HG02981 (cell line): Measurements from ENCODE around the gene BORCS8.
"Not testable (repeated sequence)": the region's sequence is repeated elsewhere in the genome, so short reads cannot be mapped to it uniquely, and the experiment has no call there.

Experiments
- ATAC-seq: cut with Tn5 transposase; IDR thresholded peaks from one replicate; pipeline ENCODE4 v1.9.1; 2021; ENCODE audit warnings: mild to moderate bottlenecking, moderate library complexity; ENCODE audit not compliant: unreplicated experiment

The BORCS8 gene

DNA sequence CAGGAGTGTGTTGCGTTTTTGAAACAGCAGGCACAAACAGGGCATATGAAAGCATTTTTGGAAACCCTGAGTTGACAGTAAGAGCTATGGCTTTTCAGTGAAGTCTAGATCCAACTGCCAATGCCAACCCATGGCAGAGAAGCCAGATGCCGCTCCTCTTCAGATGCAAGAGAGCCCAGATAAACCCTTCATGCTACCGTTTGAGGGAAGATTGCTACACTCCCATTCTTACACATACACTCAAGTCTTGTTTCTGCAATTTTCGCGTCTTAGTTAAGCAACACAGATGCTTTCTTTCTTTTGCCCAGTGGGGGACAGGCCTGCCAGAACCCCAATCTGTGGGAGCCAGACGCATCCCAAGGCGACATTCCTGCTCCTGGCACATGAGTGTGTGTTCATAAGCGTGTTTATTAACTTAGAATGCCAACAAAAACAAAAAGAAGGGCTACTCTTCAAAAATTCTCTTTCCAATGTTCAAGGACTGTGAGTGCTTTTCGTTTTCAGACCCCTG is 10.4 kb downstream of the BORCS8 start:
- no peak for ATAC-seq

DNA sequence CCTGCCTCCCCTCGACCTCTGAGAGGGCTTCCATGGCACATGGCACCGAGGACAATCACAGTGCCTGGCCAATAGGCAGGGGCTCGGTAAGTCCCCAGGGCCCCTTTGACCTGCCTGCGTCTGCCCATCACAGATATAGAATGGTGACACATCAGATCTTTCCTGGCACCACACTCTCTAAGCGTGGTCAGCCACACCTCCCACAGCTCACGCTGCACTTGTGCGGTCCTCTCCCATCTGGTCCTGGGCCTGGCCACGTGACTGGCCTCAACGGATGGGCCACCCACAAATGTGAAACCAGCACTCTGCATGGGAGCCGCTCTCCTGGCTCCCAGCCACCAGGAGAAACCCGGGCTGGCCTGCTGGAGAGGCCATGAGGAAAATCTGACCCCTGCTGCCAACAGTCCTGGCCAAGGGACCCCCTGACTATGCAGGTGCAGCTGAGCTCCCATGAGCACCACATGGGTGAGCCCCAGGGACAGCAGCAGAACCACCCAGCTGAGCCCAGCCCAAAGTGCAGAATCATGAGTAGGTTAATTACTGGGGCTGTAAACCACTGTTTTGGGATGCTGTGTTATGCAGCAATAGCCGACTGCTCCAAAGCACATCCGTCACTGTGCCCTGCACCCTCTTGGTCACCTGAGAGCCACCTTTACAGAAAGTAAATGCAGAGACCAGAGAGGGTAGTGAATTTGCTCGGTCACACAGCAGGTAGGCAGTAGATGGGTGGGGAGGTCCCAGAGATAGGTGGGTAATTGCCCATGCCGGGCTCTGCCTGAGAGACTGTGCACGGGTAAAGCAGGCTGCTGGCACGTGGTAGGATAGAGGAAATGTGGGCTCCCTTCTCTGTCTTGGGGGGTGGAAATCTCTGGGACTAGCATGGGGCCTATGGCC is 12.2 kb downstream of the BORCS8 start:
- no peak for ATAC-seq

DNA sequence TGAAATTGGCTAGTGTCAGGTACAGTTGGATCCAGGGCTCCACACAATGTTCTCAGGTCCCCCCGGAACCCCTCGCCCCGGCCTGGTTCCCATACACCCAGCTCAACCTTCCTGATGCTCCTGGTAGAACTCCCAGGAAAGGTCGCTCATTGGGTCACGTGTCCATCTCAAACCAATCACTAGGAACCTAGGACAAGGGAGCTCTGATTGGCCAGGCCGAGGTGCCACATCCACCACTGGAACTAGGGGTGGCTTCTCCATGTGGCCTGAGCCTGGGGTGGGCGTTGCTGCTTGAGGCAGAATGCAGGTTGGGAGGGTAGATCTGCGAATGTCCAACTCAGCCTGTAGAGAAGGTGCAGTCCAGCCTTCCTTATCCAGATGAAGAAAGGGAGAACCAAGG is 15.0 kb downstream of the BORCS8 start:
- no peak for ATAC-seq

DNA sequence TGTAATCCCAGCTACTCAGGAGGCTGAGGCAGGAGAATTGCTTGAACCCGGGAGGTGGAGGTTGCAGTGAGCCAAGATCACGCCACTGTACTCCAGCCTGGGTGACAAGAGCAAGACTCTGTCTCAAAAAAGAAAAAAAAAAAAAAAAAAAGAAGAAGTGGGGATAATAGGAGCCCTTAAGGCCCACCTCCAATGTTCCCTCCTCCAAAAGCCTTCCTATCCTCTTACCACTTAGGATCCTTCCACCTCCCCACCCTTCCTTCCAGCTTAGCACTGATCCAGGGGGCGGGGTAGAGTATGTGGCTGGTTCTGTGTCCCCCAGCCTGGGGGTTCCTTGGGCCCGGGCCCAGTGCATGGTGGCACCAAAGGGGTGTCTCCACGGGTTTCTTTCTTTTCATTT is 18.7 kb downstream of the BORCS8 start:
- not testable (repeated sequence) for ATAC-seq

DNA sequence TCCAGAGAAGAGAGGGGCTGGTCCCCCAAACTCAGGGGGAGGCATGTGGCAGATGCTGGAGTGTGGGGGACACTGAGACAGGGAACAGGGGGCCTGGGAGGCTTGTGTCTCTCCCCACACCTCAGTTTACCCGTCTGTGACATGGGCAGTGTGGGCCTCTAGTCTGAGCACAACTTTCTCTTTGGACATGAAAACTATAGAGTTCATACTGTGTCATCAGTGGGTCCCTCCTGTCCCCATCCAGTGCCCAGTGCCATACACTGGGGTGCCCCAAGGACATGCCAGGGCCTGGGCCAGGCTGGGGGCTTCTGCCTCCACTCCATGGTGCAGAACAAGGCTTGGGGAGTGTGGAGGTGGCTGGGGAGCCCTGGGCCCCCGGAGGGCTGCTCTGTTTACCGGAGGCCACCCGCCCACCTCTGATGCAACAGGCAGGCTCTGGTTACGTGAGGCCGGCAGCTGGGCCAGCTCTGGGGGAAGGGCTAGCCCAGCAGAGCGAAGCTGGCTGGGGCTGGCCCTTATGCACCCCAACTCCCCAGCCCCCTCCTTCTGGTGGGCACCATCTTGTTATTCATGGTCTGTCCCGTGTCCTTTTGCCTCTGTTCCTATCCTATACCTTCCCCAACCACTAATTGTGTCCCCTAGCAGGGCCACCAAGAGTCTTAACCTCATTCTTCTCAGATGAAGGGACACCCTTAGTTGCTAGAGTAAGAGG is 20.0 kb downstream of the BORCS8 start:
- ATAC-seq = no peak

DNA sequence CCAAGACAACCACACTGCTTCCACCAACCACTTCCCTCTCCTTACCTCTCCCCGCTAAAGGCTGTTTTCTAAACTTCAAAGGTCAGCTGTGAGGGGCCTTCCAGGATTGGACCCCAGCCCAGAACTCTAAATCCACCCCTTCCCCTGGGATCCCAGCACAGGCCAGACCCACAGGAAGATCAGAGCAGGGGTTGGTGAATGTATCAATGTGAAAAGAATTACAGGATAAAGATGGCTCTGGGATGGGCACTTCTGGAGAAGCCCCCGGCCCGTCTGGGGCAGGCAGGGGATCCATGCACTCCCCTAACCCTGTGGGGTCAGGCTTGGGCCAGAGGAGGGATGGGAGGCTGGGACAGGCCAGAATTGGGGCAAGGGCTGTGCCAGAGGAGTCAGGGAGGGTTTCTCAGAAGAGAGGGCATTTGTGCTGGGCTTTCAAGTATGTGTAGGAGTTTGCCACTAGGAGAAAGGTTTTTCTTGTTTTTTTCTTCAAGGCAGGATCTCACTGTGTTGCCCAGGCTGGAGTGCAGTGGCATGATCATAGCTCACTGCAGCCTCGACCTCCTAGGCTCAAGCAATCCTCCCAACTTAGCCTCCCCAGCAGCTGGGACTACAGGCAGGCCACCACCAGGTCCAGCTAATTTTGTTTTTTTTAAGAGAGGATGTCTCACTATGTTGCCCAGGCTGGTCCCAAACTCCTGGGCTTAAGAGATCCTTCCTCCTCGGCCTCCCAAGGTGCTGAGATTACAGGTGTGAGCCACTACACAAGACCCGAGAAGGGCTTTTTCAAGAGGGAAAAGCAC is 20.9 kb downstream of the BORCS8 start:
- no peak for ATAC-seq

DNA sequence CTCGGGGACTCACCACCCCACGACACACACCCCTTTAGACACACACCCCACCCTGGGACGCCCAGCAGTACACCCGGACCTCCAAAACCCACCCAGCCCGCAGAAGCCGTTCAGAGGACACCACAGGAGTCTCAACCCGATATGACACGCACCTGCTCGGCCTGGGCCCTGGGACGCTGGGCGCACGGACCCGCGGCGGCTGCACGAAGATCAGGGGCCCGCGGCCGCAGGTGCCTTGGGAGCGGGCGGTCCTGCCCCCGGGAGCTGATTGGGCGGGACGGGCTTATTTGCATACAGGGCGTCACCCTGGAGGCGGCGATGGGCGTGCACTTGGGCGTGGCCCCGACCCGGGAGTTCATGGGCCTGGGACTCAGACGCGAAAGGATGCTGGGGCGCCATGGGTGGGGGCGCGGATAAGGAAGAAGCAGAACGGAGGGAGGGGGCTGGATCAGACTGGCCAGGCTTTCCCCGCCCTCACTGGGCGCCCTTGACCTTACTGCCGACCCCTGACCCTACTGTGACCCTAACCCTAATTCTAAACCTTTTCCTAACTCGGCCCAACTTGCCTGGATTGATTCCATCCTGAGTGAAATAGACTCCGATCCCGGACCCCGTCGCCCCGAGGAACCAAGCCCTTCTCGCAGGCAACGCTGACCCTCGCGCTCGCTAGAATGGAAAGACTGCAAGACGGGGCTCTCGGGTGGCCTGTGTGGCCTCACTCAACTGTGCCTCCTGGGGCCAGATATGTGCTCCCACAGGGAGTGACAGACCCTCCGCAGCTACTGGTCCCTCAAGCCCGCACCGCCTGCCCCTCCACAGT is 21.7 kb downstream of the BORCS8 start, which contains the start of gene MEF2B:
Gene MEF2B (minus strand): TSS at position 211 of the 820 bp plus-strand sequence. CDS start 19,528 bp downstream, outside the sequence.
- ATAC-seq = peak; percentile 89

DNA sequence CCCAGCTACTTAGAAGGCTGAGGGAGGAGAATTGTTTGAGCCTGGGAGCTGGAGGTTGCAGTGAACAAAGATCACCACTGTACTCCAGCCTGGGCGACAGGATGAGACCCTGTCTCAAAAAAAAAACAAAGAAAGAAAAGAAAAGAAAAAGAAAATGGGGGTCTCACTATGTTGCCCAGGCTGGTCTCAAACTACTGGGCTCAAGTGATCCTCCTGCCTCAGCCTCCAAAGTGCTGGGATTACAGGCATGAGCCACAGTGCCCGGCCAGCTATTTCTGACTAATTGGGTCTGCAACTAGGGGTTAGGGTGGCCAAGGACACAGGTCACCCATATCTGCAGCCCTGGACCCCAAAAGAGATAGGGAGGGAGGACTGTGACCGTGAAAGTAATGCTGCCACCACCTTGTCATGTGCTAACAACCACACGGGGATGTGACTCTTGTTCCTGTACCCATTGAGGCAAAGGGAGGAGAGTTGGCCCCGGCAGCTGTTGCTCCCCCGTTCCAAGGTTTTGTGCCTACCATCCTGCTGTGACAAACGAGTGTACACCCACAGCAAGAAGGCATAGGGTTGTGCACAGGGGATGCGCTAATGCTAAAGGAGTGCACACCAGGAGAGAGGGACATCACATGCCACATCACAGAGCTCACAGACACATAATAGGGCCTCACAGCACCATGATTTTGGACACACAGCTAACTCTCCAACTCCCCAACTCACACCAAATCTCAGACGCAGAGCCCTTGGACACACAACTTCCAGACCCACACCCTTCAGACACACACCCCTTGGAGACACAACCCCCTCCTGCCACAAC is 22.5 kb downstream of the BORCS8 start:
- ATAC-seq = no peak

DNA sequence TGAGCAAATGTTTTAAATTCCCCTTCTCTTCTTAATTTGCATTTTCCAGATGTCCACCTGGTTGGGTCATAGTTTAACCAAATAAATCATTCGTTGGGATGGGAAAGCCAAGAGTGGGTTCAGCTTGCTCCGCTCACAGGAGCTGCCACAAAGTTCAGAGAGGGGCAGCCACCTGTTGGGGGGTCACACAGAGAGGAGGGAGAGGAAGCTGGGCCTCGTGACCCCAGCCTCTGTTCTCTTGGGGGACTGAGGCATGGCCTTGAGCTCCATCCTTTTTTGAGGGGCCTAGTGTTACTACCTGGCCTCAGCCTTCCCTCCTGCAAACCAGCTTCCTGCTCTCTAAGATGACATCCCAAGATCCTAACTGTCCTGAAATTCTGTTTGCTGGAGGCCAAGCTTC is 24.3 kb downstream of the BORCS8 start:
- no peak for ATAC-seq

DNA sequence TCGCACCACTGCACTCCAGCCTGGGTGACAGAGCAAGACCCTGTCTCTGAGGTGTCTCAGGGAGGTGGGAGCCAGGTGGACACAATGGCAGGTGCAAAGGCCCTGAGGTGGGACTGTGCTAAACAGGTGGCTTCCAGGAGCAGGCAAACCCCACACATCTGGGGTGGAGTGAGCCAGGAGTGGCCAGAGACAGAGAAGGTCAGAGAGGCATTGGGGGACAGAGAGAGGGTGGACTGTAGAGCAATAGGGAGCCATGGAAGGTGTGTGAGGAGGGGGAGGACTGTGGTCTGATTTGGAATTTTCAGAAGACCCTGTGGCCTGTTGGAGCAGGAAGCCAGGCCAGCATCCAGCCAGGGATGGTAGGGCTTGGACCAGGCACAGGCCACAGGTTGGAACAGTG is 26.6 kb downstream of the BORCS8 start:
- ATAC-seq = no peak

DNA sequence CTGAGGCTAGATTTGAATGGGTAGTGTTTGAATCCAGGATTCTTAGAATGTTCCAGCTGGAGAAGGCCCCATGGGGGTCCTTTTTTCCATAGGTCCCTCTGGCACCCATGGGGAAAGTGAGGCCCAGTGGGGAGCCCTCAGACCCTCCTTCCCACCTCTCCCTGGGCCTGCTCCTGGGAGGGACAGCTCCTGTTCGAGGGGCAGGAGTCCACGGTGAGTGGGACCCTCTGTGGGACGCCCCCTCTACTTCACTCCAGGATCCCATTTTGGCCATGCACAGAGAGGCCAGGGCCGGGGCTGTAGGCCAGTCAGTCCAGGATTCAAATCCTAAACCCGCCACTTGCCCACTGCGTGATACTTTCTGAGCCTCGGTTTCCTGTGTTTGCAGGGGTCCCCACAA is 29.5 kb downstream of the BORCS8 start:
- no peak for ATAC-seq

DNA sequence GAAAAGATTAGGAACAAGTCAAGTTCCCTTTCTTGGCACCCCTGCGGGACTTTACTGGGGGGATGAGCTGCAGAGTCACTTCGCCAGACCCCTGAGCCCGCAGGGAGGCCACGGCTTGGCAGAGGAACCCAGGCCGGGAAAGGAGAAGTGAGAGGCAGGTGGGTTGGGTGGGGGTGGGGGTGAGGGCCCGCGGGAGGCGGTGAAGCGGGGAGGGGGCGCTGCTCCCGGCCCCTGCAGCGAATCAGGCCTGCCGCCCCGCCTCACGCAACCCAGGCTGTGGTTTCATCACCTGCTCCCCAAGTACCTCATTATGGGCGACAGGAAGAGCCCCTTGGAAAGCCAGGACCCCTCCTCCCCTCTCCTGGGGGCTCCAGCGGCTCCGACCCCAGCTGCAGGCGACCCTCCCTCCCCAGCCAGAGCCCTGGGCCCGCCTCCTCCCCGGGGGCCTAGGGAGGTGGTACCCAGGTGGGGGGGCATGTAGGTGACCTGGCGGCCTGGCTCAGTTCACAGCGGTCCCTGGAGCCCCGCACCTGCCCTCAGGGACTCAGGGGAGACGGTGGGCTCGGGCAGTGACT is 31.4 kb downstream of the BORCS8 start:
- ATAC-seq = no peak

DNA sequence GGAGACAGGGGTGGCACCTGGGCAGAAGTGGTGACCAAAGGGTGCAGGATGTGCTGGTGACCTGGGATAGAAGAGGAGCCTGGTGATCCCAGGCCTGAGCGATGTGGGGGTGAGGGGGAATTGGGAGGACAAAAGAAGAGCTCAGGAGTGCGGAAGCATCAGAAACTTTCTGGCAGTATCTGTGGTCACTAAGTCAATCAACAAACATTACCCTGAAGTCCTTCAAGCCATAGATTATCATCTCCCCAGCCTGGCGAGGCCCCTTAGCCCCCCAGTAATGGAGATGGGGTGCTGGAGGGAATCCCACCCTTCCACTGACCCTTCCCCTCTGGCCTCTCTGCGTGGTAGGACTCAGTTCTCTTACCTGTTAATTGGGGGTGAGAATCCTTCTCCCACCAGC is 32.4 kb downstream of the BORCS8 start:
- ATAC-seq = no peak

DNA sequence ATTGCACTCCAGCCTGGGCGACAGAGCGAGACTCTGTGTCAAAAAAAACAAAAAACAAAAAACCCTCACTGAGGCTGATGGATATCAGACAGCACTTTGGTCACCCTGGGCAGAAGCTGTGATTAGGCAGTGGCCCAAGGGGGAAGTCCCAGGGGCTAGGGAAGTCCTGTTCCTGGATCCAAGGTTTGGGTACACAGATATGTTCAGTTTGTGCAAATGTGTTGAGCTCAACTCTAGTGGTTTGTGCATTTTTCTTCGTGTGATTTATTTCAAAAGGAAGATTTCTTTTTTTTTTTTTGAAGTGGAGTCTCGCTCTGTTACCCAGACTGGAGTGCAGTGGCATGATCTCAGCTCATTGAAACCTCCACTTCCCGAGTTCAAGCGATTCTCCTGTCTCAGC is 34.1 kb downstream of the BORCS8 start:
- ATAC-seq = no peak

DNA sequence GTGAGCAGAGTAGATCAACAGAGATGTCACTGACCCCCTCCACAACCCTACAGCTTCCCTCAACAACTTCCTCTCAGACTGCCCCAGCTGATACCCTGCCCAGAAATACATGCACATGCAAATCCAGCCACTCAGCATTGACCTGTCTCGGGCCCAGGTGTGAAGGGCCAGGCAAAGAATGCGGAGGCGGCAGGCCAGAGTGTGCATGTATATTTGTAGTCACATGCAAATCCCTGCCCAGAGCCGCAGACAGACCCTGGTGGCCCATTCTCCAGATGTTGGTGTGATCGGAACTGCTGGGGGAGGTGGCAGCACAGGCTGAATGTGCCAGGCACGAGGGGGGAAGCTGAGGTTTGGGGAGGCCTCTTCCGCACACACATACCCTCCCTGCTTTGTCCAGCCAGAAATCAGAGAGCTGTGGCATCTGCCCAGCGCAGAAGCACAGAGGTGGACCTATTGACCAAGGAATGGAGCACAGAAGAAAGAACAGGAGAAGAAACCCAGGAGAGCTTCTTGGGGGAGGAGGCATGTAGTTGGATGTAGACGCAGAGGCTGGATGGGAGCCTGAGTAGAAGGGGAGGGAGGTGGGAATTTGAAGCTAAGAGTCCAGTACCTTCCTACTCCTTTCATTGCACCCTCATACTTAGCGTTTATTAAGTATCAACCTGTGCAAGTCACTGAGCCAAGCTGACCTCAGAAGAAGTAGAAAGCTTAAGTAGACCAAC is 36.3 kb downstream of the BORCS8 start:
- peak; percentile 58 for ATAC-seq

DNA sequence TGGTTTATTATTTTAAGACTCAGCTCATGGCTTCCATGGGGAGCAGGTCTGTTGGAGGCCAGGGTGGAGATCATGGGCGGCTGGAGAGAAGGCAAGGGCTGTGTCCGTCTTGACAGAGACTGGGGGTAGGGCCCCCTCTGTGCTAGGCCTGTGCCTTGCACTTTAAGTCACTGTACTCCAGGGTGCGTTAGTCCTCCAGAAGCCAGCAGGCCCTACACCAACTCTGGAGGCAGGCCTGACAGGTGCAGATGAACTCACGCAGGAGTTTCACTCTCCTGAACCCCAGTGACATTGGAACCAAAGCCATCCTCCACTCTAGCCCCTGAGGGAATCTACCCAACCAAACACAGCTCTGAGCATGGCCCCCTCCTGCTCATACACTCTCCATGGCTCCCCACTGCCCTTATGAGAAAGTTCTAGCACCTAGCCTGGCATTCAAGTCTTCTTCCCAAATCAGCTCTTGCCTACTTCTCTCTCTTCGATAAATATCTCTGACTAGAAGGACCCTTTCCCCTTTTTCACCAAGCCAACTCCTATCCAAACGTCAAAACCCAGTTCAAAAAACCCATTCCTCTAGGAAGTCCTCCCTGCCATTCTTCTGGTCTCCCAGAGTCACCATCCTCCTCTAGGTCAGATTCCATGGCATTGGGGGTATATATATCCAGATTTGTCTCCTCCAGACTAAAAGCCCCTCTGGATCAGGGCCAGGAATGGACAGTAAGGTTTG is 37.0 kb downstream of the BORCS8 start:
- no peak for ATAC-seq

DNA sequence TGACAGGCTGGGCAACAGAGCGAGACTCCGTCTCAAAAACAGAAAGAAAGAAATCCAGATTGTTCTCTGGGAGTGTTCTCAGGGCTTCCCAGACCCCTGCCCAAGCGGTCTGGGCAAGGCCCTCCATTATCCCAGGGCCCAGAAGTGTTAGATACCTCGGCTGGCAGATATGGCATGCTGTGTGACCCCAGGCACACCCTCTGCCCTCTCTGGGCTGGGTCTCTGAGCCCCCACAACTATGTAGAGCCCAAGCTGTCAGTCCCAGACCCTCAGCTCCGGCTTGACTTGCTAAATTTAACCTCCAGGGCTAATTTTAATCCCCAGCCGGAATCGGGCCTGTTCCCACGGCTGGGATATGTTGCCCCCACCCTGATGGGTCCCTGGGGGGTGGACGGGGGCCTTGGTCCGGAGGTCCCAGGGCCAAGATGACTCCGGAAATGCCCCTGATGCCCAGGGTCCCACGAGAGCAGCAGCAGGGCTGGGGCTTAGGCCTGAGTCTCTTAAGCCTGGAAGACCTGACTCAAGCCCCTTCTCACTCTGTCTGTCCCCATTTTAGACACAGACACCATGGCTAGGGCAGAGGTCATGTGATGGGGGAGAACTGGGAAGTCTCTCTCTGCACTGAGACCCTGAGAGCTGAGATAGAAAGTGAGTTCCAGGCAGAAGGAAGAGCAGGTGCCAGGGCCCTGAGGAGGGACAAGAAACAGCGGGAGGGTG is 39.1 kb downstream of the BORCS8 start:
- ATAC-seq = no peak
